Measurements from ENCODE around the gene SYT1. TPM values are rescaled to one million over a fixed set of nuclear protein-coding genes. Genes with fewer than 3 reads are reported as not detected.

The SYT1 gene
- total RNA-seq (2021; ENCODE audit: unreplicated experiment) (44.9 TPM), Bru-seq, nascent RNA (percentile 95 among the genes with signal in this experiment), BruChase-seq, experiment 1, labeled RNA remaining after a 6-hour chase (percentile 69 among the genes with signal in this experiment), BruChase-seq, experiment 2, labeled RNA remaining after a 2-hour chase (percentile 81 among the genes with signal in this experiment)
- polyA plus RNA-seq (2012) = 23.1 and 26.8 TPM in 2 replicates
- long read RNA-seq, full-length matches to known transcripts = 13 of 53 reads
- long read RNA-seq, partial matches to known transcripts = 17 of 53 reads
- long read RNA-seq, other reads (novel, unspliced or antisense) = 23 of 53 reads

DNA sequence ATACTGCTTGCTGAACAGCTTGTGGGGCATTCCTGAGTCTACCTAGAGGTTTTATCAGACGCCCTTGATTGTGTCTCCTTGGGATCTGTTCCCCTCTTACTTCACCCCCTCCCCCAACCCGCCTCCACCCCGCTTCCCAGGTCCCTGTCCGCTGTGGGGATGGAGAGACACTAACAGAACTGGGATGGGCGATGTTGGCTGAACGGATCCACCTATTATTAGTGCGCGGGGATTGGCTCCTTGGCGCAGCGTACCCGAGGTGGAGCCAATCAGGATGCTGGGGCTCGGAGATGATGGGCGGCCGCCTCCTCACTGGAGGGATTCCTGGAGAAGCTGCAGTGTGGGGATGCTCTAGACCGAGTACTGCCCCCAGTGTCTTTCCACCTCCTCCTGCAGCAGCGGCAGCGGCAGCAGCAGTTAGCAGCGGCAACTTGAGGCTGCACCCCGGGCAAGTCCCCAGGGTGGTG is at the start of gene SYT1:
SYT1 (plus strand) TSS at position 372 of the 467 bp plus-strand sequence.
- H3K4me2 ChIP-seq (ENCODE audit: low read length) = peak within 1 kb of the TSS; percentile 72
- H3K9me2 ChIP-seq (ENCODE audit: insufficient read depth) = no peaks in the 10 kb centered on the region
- H3K27me3 ChIP-seq (ENCODE audit: insufficient read depth, low read length) = no peaks in the 10 kb centered on the region
- POLR2A ChIA-PET = interaction anchor here (0.7 to 2.3 kb wide), 11 partner anchors 10 to 64 kb away, joined by 3 to 19 read pairs (median 4); no protein-coding TSS in a partner anchor
- H3K9ac ChIP-seq (ENCODE audit: low read length) = peak within 1 kb of the TSS; percentile 64
- H3K4me1 ChIP-seq (ENCODE audit: control insufficient read depth in 1 of 2, insufficient read depth in 2 of 2, low read length in 2 of 2) = peaks cover 6 to 18% of the 10 kb centered on the region in 2 experiments; a peak in 2 of 4 replicates
- no peaks in the 10 kb centered on the region; a peak in 1 of 4 replicates for H3K36me3 ChIP-seq (ENCODE audit: control insufficient read depth in 1 of 2, insufficient read depth in 2 of 2, low read length in 2 of 2)
- peaks cover 45% of the 10 kb centered on the region for H3K79me2 ChIP-seq (ENCODE audit: insufficient read depth, low read length)
- RAD21 ChIA-PET (ENCODE audit: low non-redundant PET in 1 of 2, low total read pairs in 2 of 2, uncharacterized antibody in 2 of 2, unreplicated experiment in 2 of 2) = no interaction called here
- CTCF ChIA-PET = interaction anchor here (1.2 to 1.6 kb wide), 2 partner anchors 301 to 393 kb away, joined by 3 to 6 read pairs; no protein-coding TSS in a partner anchor
- DNase-seq (ENCODE audit: low read depth, low spot score) (no peak), ATAC-seq (peak; percentile 87)
- H2AFZ ChIP-seq (ENCODE audit: low read depth, low read length, poor library complexity, severe bottlenecking) = no peak within 1 kb of the TSS
- H3K4me3 ChIP-seq (replicated peaks in 1 of 2; ENCODE audit: low read depth in 1 of 2, low read length in 2 of 2) = peak within 1 kb of the TSS; percentile 65 to 66
- no TSS peak for BruUV-seq (replicated peaks)
- H3K9me3 ChIP-seq (ENCODE audit: control insufficient read depth in 1 of 2, insufficient read depth in 1 of 2, low read depth in 1 of 2, low read length in 2 of 2) = no peaks in the 10 kb centered on the region
- intact Hi-C loops (cut with micrococcal nuclease) = no loop called here
- no peaks in the 10 kb centered on the region for H4K20me1 ChIP-seq (ENCODE audit: insufficient read depth)
- H3K27ac ChIP-seq (ENCODE audit: low read depth, low read length) = peak within 1 kb of the TSS; percentile 84
- peak; percentile 53 for TF ChIP-seq SP1 (IDR thresholded peaks at IDR 0.05; ENCODE audit: low read depth)
- no peak for TF ChIP-seq CBX3 (IDR thresholded peaks at IDR 0.05; ENCODE audit: low read depth)
- no peak for TF ChIP-seq TCF7L2 (IDR thresholded peaks at IDR 0.05; ENCODE audit: borderline replicate concordance, extremely low read depth, insufficient read depth, insufficient read length)
- TF ChIP-seq, protein P1, sequence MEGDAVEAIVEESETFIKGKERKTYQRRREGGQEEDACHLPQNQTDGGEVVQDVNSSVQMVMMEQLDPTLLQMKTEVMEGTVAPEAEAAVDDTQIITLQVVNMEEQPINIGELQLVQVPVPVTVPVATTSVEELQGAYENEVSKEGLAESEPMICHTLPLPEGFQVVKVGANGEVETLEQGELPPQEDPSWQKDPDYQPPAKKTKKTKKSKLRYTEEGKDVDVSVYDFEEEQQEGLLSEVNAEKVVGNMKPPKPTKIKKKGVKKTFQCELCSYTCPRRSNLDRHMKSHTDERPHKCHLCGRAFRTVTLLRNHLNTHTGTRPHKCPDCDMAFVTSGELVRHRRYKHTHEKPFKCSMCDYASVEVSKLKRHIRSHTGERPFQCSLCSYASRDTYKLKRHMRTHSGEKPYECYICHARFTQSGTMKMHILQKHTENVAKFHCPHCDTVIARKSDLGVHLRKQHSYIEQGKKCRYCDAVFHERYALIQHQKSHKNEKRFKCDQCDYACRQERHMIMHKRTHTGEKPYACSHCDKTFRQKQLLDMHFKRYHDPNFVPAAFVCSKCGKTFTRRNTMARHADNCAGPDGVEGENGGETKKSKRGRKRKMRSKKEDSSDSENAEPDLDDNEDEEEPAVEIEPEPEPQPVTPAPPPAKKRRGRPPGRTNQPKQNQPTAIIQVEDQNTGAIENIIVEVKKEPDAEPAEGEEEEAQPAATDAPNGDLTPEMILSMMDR (IDR thresholded peaks at IDR 0.05 in 2 of 3, conservative IDR thresholded peaks at IDR 0.05 in 1 of 3; ENCODE audit: borderline replicate concordance in 1 of 3, insufficient read depth in 1 of 3, low read depth in 2 of 3, low read length in 2 of 3) = no peak
- TF ChIP-seq SRF (IDR thresholded peaks at IDR 0.05; ENCODE audit: low read depth) = no peak
- TF ChIP-seq, protein P2, sequence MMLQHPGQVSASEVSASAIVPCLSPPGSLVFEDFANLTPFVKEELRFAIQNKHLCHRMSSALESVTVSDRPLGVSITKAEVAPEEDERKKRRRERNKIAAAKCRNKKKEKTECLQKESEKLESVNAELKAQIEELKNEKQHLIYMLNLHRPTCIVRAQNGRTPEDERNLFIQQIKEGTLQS (IDR thresholded peaks at IDR 0.05) = no peak
- TF ChIP-seq ELF1 (IDR thresholded peaks at IDR 0.05; ENCODE audit: borderline replicate concordance, low read depth) = no peak
- TF ChIP-seq CEBPB (IDR thresholded peaks at IDR 0.05; ENCODE audit: low read depth) = no peak
- TF ChIP-seq RAD21 (IDR thresholded peaks at IDR 0.05; ENCODE audit: low read depth) = no peak
- no peak for TF ChIP-seq POLR2A (IDR thresholded peaks at IDR 0.05; ENCODE audit: borderline replicate concordance, extremely low read depth, insufficient read depth, insufficient read length)
- no peak for TF ChIP-seq EZH2 (IDR thresholded peaks at IDR 0.05)
- no peak for TF ChIP-seq REST (IDR thresholded peaks at IDR 0.05; ENCODE audit: low read depth)
- TF ChIP-seq, protein P3, sequence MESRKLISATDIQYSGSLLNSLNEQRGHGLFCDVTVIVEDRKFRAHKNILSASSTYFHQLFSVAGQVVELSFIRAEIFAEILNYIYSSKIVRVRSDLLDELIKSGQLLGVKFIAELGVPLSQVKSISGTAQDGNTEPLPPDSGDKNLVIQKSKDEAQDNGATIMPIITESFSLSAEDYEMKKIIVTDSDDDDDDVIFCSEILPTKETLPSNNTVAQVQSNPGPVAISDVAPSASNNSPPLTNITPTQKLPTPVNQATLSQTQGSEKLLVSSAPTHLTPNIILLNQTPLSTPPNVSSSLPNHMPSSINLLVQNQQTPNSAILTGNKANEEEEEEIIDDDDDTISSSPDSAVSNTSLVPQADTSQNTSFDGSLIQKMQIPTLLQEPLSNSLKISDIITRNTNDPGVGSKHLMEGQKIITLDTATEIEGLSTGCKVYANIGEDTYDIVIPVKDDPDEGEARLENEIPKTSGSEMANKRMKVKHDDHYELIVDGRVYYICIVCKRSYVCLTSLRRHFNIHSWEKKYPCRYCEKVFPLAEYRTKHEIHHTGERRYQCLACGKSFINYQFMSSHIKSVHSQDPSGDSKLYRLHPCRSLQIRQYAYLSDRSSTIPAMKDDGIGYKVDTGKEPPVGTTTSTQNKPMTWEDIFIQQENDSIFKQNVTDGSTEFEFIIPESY (IDR thresholded peaks at IDR 0.05; ENCODE audit: extremely low read depth, insufficient replicate concordance, low read length) = no peak
- TF ChIP-seq ZFX (IDR thresholded peaks at IDR 0.05) = no peak
- TF ChIP-seq EZH2phosphoT487 (IDR thresholded peaks at IDR 0.05; ENCODE audit: borderline replicate concordance) = no peak
- peak; percentile 36 for TF ChIP-seq SIN3A (IDR thresholded peaks at IDR 0.05; ENCODE audit: low read depth)
- peak; percentile 73 for TF ChIP-seq POLR2AphosphoS5 (IDR thresholded peaks at IDR 0.05; ENCODE audit: low read depth, low read length)
- TF ChIP-seq FOSL1 (IDR thresholded peaks at IDR 0.05; ENCODE audit: low read depth) = no peak
- TF ChIP-seq JUND (IDR thresholded peaks at IDR 0.05) = no peak
- TF ChIP-seq MAX (IDR thresholded peaks at IDR 0.05) = no peak

Data from HCT116 (cell line).